ENCODE data around the gene TMEM204.

GRCh38 chr16:1557576-1557975 lies 24.1 kb downstream of the TMEM204 start:
- TF ChIP-seq HDAC6 (IDR thresholded peaks at IDR 0.05; ENCODE audit: unreplicated experiment) (no peak), CTCF (IDR thresholded peaks at IDR 0.05 in 2 of 3, conservative IDR thresholded peaks at IDR 0.05 in 1 of 3; ENCODE audit: control insufficient read depth in 2 of 3, extremely low read depth in 1 of 3, insufficient read depth in 1 of 3, low read depth in 3 of 3, low read length in 3 of 3) (no peak), ZNF217 (IDR thresholded peaks at IDR 0.05) (no peak), ZNF384 (IDR thresholded peaks at IDR 0.05; ENCODE audit: borderline replicate concordance, low read depth, low read length) (no peak), USF1 (IDR thresholded peaks at IDR 0.05; ENCODE audit: borderline replicate concordance, extremely low read length, insufficient read depth, low read depth, low read length) (no peak), ATF3 (IDR thresholded peaks at IDR 0.05; ENCODE audit: borderline replicate concordance, extremely low read depth, low read depth, low read length) (no peak), EZH2 (IDR thresholded peaks at IDR 0.05; ENCODE audit: borderline replicate concordance, control insufficient read depth, low read depth, low read length) (no peak), CBX5 (IDR thresholded peaks at IDR 0.05; ENCODE audit: low read depth) (no peak), ZNF24 (IDR thresholded peaks at IDR 0.05) (no peak), POLR2AphosphoS5 (IDR thresholded peaks at IDR 0.05; ENCODE audit: low read length) (no peak), STAT3 (IDR thresholded peaks at IDR 0.05; ENCODE audit: low read depth, low read length) (no peak), CREM (IDR thresholded peaks at IDR 0.05; ENCODE audit: low read depth) (no peak)
- TF ChIP-seq, protein P1, sequence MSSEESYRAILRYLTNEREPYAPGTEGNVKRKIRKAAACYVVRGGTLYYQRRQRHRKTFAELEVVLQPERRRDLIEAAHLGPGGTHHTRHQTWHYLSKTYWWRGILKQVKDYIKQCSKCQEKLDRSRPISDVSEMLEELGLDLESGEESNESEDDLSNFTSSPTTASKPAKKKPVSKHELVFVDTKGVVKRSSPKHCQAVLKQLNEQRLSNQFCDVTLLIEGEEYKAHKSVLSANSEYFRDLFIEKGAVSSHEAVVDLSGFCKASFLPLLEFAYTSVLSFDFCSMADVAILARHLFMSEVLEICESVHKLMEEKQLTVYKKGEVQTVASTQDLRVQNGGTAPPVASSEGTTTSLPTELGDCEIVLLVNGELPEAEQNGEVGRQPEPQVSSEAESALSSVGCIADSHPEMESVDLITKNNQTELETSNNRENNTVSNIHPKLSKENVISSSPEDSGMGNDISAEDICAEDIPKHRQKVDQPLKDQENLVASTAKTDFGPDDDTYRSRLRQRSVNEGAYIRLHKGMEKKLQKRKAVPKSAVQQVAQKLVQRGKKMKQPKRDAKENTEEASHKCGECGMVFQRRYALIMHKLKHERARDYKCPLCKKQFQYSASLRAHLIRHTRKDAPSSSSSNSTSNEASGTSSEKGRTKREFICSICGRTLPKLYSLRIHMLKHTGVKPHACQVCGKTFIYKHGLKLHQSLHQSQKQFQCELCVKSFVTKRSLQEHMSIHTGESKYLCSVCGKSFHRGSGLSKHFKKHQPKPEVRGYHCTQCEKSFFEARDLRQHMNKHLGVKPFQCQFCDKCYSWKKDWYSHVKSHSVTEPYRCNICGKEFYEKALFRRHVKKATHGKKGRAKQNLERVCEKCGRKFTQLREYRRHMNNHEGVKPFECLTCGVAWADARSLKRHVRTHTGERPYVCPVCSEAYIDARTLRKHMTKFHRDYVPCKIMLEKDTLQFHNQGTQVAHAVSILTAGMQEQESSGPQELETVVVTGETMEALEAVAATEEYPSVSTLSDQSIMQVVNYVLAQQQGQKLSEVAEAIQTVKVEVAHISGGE (CRISPR knock-in tag; IDR thresholded peaks at IDR 0.05), result no peak
- TF ChIP-seq, protein P2, sequence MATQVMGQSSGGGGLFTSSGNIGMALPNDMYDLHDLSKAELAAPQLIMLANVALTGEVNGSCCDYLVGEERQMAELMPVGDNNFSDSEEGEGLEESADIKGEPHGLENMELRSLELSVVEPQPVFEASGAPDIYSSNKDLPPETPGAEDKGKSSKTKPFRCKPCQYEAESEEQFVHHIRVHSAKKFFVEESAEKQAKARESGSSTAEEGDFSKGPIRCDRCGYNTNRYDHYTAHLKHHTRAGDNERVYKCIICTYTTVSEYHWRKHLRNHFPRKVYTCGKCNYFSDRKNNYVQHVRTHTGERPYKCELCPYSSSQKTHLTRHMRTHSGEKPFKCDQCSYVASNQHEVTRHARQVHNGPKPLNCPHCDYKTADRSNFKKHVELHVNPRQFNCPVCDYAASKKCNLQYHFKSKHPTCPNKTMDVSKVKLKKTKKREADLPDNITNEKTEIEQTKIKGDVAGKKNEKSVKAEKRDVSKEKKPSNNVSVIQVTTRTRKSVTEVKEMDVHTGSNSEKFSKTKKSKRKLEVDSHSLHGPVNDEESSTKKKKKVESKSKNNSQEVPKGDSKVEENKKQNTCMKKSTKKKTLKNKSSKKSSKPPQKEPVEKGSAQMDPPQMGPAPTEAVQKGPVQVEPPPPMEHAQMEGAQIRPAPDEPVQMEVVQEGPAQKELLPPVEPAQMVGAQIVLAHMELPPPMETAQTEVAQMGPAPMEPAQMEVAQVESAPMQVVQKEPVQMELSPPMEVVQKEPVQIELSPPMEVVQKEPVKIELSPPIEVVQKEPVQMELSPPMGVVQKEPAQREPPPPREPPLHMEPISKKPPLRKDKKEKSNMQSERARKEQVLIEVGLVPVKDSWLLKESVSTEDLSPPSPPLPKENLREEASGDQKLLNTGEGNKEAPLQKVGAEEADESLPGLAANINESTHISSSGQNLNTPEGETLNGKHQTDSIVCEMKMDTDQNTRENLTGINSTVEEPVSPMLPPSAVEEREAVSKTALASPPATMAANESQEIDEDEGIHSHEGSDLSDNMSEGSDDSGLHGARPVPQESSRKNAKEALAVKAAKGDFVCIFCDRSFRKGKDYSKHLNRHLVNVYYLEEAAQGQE (IDR thresholded peaks at IDR 0.05; ENCODE audit: low read depth, low read length), result no peak
